HEK293T (cell line): Measurements from ENCODE around the gene SLC6A11.

Source experiments
- CTCF ChIA-PET: fragments of 350-600 bp; formaldehyde crosslinking; extraction: SDS; loops from one replicate; lab custom pipeline; 2021; ENCODE audit warnings: antibody characterized with exemption, inconsistent platforms; lab: Yijun Ruan, JAX
- POLR2A ChIA-PET: fragments of 350-600 bp; formaldehyde crosslinking; extraction: SDS; loops from one replicate; lab custom pipeline; 2020; ENCODE audit warnings: antibody characterized with exemption, inconsistent platforms; lab: Yijun Ruan, JAX
- DNase-seq: peaks from one replicate; pipeline ENCODE4 v3.0.0; 2012; ENCODE audit warnings: mixed read lengths; ENCODE audit errors: extremely low spot score
- ARNT ChIP-seq: fragments of 450-650 bp; IDR thresholded peaks from 2 replicates; pipeline ENCODE4 v1.6.1; 2017; ENCODE audit warnings: mild to moderate bottlenecking
- BHLHE40 ChIP-seq: fragments of 450-650 bp; IDR thresholded peaks from 2 replicates; pipeline ENCODE4 v1.6.1; 2016; ENCODE audit warnings: mild to moderate bottlenecking, moderate library complexity, borderline replicate concordance
- CTBP1 ChIP-seq: fragments of 450-650 bp; IDR thresholded peaks from 2 replicates; pipeline ENCODE4 v1.6.1; 2016; ENCODE audit warnings: borderline replicate concordance
- ELF4 ChIP-seq: fragments of 450-650 bp; IDR thresholded peaks from 2 replicates; pipeline ENCODE4 v1.6.1; 2017; ENCODE audit warnings: antibody characterized with exemption
- FOXA1 ChIP-seq: fragments of 450-650 bp; IDR thresholded peaks from 2 replicates; pipeline ENCODE4 v1.6.1; 2016; ENCODE audit warnings: mild to moderate bottlenecking
- FOXK2 ChIP-seq: fragments of 450-650 bp; IDR thresholded peaks from 2 replicates; pipeline ENCODE4 v1.6.1; 2016; ENCODE audit warnings: mild to moderate bottlenecking
- FOXM1 ChIP-seq: fragments of 450-650 bp; IDR thresholded peaks from 2 replicates; pipeline ENCODE4 v1.6.1; 2017; ENCODE audit warnings: mild to moderate bottlenecking, borderline replicate concordance
- HDGF ChIP-seq: fragments of 450-650 bp; IDR thresholded peaks from 2 replicates; pipeline ENCODE4 v1.6.1; 2017; ENCODE audit warnings: antibody characterized with exemption, borderline replicate concordance
- L3MBTL2 ChIP-seq: fragments of 450-650 bp; conservative IDR thresholded peaks from 2 replicates; pipeline ENCODE4 v1.6.1; 2016; ENCODE audit warnings: mild to moderate bottlenecking
- LEF1 ChIP-seq: fragments of 450-650 bp; IDR thresholded peaks from 2 replicates; pipeline ENCODE4 v1.6.1; 2017; ENCODE audit warnings: mild to moderate bottlenecking, borderline replicate concordance
- NFRKB ChIP-seq: fragments of 450-650 bp; IDR thresholded peaks from 2 replicates; pipeline ENCODE4 v1.6.1; 2016; ENCODE audit warnings: mild to moderate bottlenecking, moderate library complexity
- SP1 ChIP-seq: fragments of 450-650 bp; IDR thresholded peaks from 2 replicates; pipeline ENCODE4 v1.6.1; 2017
- SUZ12 ChIP-seq: fragments of 450-650 bp; IDR thresholded peaks from 2 replicates; pipeline ENCODE4 v1.6.1; 2016; ENCODE audit warnings: mild to moderate bottlenecking
- TARDBP ChIP-seq: fragments of 450-650 bp; IDR thresholded peaks from 2 replicates; pipeline ENCODE4 v1.6.1; 2016
- ZNF384 ChIP-seq: fragments of 450-650 bp; IDR thresholded peaks from 2 replicates; pipeline ENCODE4 v1.6.1; 2016
- TF ChIP-seq, protein P1 (sequence below): fragments of 450-650 bp; IDR thresholded peaks from 2 replicates; pipeline ENCODE4 v1.6.1; 2016

The SLC6A11 gene

DNA sequence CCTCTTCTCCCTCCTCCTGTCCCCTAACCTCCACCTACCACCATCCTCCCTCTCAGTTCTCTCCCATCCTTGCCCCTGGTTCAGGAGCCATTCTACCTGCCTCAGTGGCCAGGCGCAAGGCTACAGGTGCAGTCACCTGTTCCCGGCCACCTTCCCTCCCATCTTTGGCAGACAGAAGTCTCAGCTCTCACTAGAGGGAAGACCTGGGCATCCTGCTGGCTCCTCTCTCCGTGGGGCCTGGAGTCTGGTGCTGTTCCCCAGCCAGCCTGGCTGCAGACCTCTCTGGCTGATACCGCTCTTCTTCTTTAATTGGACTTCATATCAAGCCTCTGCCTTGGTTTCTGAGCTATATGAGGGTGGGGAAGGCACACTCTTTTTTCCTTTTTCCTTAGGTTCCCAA is 123.5 kb downstream of the SLC6A11 start:
- no peak for DNase-seq
- ChIA-PET POLR2A (no interaction called here), CTCF (no interaction called here)
- TF ChIP-seq, protein P1, sequence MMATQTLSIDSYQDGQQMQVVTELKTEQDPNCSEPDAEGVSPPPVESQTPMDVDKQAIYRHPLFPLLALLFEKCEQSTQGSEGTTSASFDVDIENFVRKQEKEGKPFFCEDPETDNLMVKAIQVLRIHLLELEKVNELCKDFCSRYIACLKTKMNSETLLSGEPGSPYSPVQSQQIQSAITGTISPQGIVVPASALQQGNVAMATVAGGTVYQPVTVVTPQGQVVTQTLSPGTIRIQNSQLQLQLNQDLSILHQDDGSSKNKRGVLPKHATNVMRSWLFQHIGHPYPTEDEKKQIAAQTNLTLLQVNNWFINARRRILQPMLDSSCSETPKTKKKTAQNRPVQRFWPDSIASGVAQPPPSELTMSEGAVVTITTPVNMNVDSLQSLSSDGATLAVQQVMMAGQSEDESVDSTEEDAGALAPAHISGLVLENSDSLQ = no peak
- no peak for TF ChIP-seq L3MBTL2
- no peak for TF ChIP-seq FOXM1
- TF ChIP-seq HDGF = no peak
- TF ChIP-seq SUZ12 = no peak
- no peak for TF ChIP-seq LEF1
- TF ChIP-seq SP1 = no peak
- no peak for TF ChIP-seq NFRKB
- TF ChIP-seq FOXA1 = no peak
- no peak for TF ChIP-seq TARDBP
- TF ChIP-seq ARNT = no peak
- TF ChIP-seq BHLHE40 = no peak
- no peak for TF ChIP-seq FOXK2

- no peak for TF ChIP-seq HDGF
- DNase-seq = no peak
- ChIA-PET CTCF (no interaction called here), POLR2A (no interaction called here)
Measured at GRCh38 chr3:10940106-10940505, 124.1 kb downstream of the SLC6A11 start.

GRCh38 chr3:10941972-10942371 is 125.9 kb downstream of the SLC6A11 start:
- POLR2A ChIA-PET = no interaction called here
- DNase-seq = peak; percentile 25
- CTCF ChIA-PET = interaction anchor here (1.1 kb wide), 1 partner anchor 184 kb away, joined by 3 read pairs; no protein-coding TSS in a partner anchor
- TF ChIP-seq, protein P1 = no peak
- TF ChIP-seq HDGF = no peak
- no peak for TF ChIP-seq TARDBP
- TF ChIP-seq FOXK2 = no peak
- TF ChIP-seq ZNF384 = no peak
- TF ChIP-seq BHLHE40 = no peak
- no peak for TF ChIP-seq SUZ12
- TF ChIP-seq LEF1 = no peak
- TF ChIP-seq ELF4 = no peak
- no peak for TF ChIP-seq FOXA1
- no peak for TF ChIP-seq SP1
- no peak for TF ChIP-seq CTBP1

DNA sequence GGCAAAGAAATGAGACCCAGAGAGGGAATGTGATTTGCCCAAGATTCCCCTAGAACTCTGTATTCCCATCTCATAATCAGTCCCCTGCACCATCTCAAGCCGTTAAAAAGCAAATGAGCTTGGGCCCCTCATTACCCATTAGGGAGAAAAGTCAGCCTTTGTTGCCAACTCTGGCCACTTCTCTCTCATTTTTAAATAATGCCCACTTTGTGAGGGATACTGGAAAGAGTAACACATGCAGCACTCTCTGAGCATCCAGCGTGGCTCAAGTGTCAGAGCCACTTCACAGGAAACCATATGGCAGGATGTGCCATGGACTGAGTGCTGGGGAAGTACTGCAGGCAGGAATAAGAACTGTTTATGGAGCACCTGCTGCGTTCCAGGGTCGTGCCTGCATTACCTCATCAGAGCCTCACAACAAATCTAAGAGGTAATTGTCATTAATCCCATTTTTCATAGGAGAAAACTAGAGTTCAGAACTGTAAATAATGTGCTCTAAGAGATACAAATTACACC is 126.7 kb downstream of the SLC6A11 start:
- no peak for DNase-seq
- TF ChIP-seq FOXK2 = no peak
- TF ChIP-seq SP1 = no peak
- TF ChIP-seq FOXM1 = no peak
- TF ChIP-seq LEF1 = no peak
- TF ChIP-seq ZNF384 = no peak
- no peak for TF ChIP-seq NFRKB
- TF ChIP-seq HDGF = no peak
- TF ChIP-seq SUZ12 = no peak
- no peak for TF ChIP-seq CTBP1
- TF ChIP-seq, protein P1 = no peak
- TF ChIP-seq L3MBTL2 = no peak
- TF ChIP-seq FOXA1 = no peak

GRCh38 chr3:10944866-10945265 is 128.8 kb downstream of the SLC6A11 start:
- TF ChIP-seq FOXM1 (no peak), LEF1 (no peak), BHLHE40 (no peak), CTBP1 (no peak), HDGF (no peak), TARDBP (no peak), NFRKB (no peak)
- TF ChIP-seq, protein P1 = no peak
- CTCF ChIA-PET = interaction anchor here (1.5 to 1.7 kb wide), 2 partner anchors 13 to 115 kb away, joined by 5 to 22 read pairs; no protein-coding TSS in a partner anchor
- POLR2A ChIA-PET = no interaction called here
- DNase-seq = no peak

More for the DNA sequence above, 126.7 kb downstream of the SLC6A11 start:
- CTCF ChIA-PET = no interaction called here
- POLR2A ChIA-PET = no interaction called here

GRCh38 chr3:10945683-10946287 is 129.8 kb downstream of the SLC6A11 start:
- POLR2A ChIA-PET = interaction anchor here (1.1 kb wide), 1 partner anchor 114 kb away, joined by 4 read pairs; no protein-coding TSS in a partner anchor
- peak; percentile 83 for DNase-seq
- CTCF ChIA-PET = interaction anchor here (0.8 to 1.7 kb wide), 5 partner anchors 9 to 190 kb away, joined by 3 to 22 read pairs (median 5); no protein-coding TSS in a partner anchor
- TF ChIP-seq SP1 = no peak
